GM13977 (cell line): ENCODE data around the gene WDCP.
"Not testable (repeated sequence)": the region's sequence is repeated elsewhere in the genome, so short reads cannot be mapped to it uniquely, and the experiment has no call there.

Experiments used
- DNase-seq: peaks from one replicate; pipeline ENCODE4 v3.0.0; 2012; ENCODE audit warnings: low spot score
- CTCF ChIP-seq: IDR thresholded peaks from 2 replicates; pipeline ENCODE4 v1.5.1; 2012; ENCODE audit warnings: mild to moderate bottlenecking, control low read depth; ENCODE audit not compliant: insufficient read depth; ENCODE audit errors: extremely low read depth, missing control alignments
- in situ Hi-C: fragments of 300-500 bp; cut with MboI; formaldehyde crosslinking; loops from one replicate; pipeline ENCODE4 v1.12.0; 2022; ENCODE audit warnings: low sequenced_read_pairs, low pct_unique_long_range_greater_than_20kb, mixed read lengths, inconsistent platforms; ENCODE audit not compliant: unreplicated experiment

The WDCP gene

DNA sequence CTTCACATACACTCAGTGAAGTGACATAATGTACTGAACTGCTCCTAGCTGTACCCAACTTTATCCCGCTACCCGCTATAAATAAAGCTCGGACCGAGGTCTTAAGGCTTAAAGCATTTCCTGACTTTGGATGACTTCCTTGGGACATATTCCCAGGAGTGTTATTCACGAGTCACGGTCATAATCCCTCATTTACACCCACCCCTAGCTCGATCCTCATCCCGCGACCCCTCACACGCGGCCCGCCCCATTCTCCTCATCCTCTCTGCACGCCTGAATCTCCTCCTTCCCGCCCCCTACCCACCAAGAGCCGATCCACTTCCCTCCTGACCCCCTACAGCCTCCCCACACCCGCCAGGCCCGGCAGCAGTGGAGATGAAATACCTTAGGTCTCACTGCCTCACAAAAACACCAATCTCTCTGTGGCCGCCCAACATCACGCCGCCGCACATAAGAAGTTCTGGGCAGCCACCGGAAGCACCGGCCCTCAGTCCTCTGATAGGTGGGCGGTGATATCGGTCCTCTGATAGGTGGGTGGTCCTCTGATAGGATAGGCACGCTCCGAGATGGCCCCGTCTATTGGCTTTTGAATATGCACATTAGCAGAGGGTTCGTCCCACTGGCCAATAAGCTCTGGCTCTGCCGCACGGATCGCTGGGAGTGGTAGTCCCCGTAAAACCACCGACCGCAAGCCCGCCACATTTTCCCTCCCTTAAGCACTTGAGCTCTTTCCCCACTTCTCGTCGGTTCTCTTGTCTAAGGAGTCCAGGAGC, at the start of gene WDCP:
TSS of gene WDCP (minus strand) at position 462 of the 773 bp plus-strand sequence. CDS start 7,897 bp downstream, outside the sequence.
- no peak for TF ChIP-seq CTCF
- in situ Hi-C loops, result no loop called here
- peak; percentile 90 for DNase-seq

DNA sequence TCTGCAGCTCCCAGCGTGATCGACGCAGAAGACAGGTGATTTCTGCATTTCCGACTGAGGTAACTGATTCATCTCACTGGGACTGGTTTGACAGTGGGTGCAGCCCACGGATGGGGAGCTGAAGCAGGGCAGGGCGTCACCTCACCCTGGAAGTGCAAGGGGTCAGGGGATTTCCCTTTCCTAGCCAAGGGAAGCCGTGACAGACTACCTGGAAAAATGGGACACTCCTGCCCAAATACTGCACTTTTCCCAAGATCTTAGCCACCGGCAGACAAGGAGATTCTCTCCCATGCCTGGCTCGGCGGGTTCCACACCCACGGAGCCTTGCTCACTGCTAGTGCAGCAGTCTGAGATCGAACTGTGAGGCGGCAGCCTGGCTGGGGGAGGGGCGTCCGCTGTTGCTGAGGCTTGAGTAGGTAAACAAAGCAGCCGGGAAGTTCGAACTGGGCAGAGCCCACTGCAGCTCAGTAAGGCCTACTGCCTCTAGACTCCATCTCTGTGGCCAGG, 48.0 kb upstream of the WDCP start:
- DNase-seq, in situ Hi-C loops: not testable (repeated sequence)

- in situ Hi-C loops, DNase-seq: not testable (repeated sequence)
Measured at GRCh38 chr2:24093270-24093669, 46.1 kb upstream of the WDCP start.

GRCh38 chr2:24088821-24089359, 41.7 kb upstream of the WDCP start:
- in situ Hi-C loops, result no loop called here
- no peak for DNase-seq
- no peak for TF ChIP-seq CTCF

DNA sequence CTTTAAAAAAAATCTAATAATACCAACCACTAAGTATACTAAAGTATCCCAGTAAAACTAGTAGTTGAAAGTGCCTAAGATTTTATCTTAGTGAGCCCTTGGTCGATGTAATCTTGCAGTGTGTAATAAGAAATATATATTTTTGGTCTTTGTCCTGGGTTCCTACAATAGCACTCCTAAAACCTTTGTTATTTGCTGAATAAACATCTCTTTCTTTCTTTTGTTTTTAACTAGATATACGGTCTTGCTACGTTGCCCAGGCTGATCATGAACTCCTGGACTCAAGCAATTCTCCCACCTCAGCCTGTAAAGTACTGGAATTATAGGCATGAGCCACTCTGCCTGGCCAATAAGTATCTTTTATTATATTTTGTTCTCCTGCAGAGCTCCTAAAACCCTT, 39.8 kb upstream of the WDCP start:
- DNase-seq, result no peak
- in situ Hi-C loops, result no loop called here
- no peak for TF ChIP-seq CTCF

DNA sequence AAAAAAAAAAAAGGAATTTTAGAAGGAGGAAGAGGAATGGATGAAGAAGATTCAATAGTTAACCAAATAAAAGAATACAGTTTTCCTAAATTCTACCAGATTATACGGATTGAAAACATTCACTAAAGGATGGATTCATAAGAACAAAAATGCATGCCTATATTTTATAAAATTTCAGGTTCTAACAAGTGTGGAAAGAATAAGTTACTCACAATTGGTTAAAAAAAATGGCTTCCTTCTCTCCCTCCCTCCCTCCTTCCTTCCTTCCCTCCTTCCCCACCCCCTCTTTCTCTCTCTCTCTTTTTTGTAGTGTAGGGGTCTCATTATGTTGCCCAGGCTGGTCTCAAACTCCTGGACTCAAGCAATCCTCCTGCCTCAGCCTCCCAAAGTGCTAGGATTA, 39.0 kb upstream of the WDCP start:
- no peak for TF ChIP-seq CTCF
- no peak for DNase-seq
- in situ Hi-C loops, result no loop called here

DNA sequence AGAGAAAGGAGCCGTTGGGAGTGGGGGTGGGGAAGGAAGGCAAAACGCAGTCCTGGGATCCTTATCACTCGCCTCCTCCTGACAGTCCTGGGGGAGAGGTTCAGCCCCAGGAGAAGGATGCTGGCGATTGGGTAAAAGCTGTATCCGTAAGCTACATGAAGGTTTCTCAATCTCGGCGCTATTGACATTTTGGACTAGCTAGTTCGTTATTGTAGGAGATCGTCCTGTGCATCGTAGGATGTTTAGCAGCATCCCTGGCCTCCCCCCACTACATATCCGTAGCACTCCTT, 38.0 kb upstream of the WDCP start:
- in situ Hi-C loops, result no loop called here
- DNase-seq, result no peak
- TF ChIP-seq CTCF, result no peak
